Chondrocyte (in vitro differentiated cells): ENCODE measurements around the gene GPC6. TPM values are rescaled to one million over a fixed set of nuclear protein-coding genes. Genes with fewer than 3 reads are reported as not detected.

Source experiments
- DNase-seq: peaks from one replicate; pipeline ENCODE4 v3.0.0; 2021; ENCODE audit warnings: mixed read lengths, low spot score
- H3K27ac Mint-ChIP-seq: one replicate; pipeline ENCODE4 v1.8.0; 2021; ENCODE audit warnings: mild to moderate bottlenecking, moderate library complexity, mixed read lengths; ENCODE audit not compliant: unreplicated experiment
- H3K27me3 Mint-ChIP-seq: 2 replicates; pipeline ENCODE4 v1.8.0; 2021; ENCODE audit warnings: low read depth, mixed read lengths
- H3K36me3 Mint-ChIP-seq: 2 replicates; pipeline ENCODE4 v1.8.0; 2021; ENCODE audit warnings: low read depth, mixed read lengths
- H3K4me1 Mint-ChIP-seq: 2 replicates; pipeline ENCODE4 v1.8.0; 2021; ENCODE audit warnings: low read depth, mild to moderate bottlenecking, mixed read lengths
- H3K4me3 Mint-ChIP-seq: one replicate; pipeline ENCODE4 v1.8.0; 2021; ENCODE audit warnings: mild to moderate bottlenecking, moderate library complexity, mixed read lengths; ENCODE audit not compliant: unreplicated experiment
- H3K9me3 Mint-ChIP-seq: 2 replicates; pipeline ENCODE4 v1.8.0; 2021; ENCODE audit warnings: low read depth, mixed read lengths
- CTCF ChIP-seq: fragments of 200-600 bp; sonication (generic); IDR thresholded peaks from 2 replicates; pipeline ENCODE4 v1.5.0; 2021; ENCODE audit warnings: antibody characterized with exemption, mild to moderate bottlenecking, moderate library complexity
- long read RNA-seq: library from polyadenylated mRNA; stranded (forward); transcript quantifications from one replicate; pipeline ENCODE4 v2.0.0, GENCODE V29; 2021
- total RNA-seq: library from RNA; stranded (reverse); gene quantifications from 3 replicates; pipeline ENCODE4 v1.2.1, GENCODE V29; 2021

Gene GPC6
- 76.1 to 111 TPM (median 76.5 TPM) in 3 replicates for total RNA-seq
- long read RNA-seq, partial matches to known transcripts = 0 of 42 reads
- long read RNA-seq, other reads (novel, unspliced or antisense) = 42 of 42 reads

- Mint-ChIP-seq H3K4me1 (peaks cover 50% of the 10 kb centered on the region), H3K27me3 (no peaks in the 10 kb centered on the region), H3K9me3 (peaks cover 4% of the 10 kb centered on the region), H3K4me3 (peak within 1 kb of the TSS; percentile 89), H3K27ac (peak within 1 kb of the TSS; percentile 96), H3K36me3 (no peaks in the 10 kb centered on the region)
- no peak for TF ChIP-seq CTCF
- DNase-seq = no peak
Observed at GRCh38 chr13:93226623-93227279, at the start of gene GPC6. Gene GPC6 (plus strand): TSS chr13:93226807.

- Mint-ChIP-seq H3K9me3 (peaks cover 9% of the 10 kb centered on the region), H3K27me3 (no peaks in the 10 kb centered on the region), H3K4me3 (no peak overlapping the region), H3K4me1 (peaks cover 14% of the 10 kb centered on the region), H3K27ac (peak overlapping the region; percentile 64), H3K36me3 (no peaks in the 10 kb centered on the region)
- no peak for DNase-seq
- no peak for TF ChIP-seq CTCF
Observed at GRCh38 chr13:93180356-93180969, 46.1 kb upstream of the GPC6 start.

- Mint-ChIP-seq H3K27ac (no peak overlapping the region), H3K4me3 (no peak overlapping the region), H3K36me3 (no peaks in the 10 kb centered on the region), H3K27me3 (peaks cover 2% of the 10 kb centered on the region), H3K4me1 (peaks cover 14% of the 10 kb centered on the region), H3K9me3 (peaks cover 4% of the 10 kb centered on the region)
- no peak for TF ChIP-seq CTCF
- DNase-seq = no peak
Observed at GRCh38 chr13:93182406-93182805, 44.2 kb upstream of the GPC6 start.

- no peak for DNase-seq
- Mint-ChIP-seq H3K4me1 (peaks cover 14% of the 10 kb centered on the region), H3K9me3 (peaks cover 4% of the 10 kb centered on the region), H3K27me3 (peaks cover 2% of the 10 kb centered on the region), H3K36me3 (no peaks in the 10 kb centered on the region), H3K4me3 (no peak overlapping the region), H3K27ac (no peak overlapping the region)
- no peak for TF ChIP-seq CTCF
Observed at GRCh38 chr13:93183302-93183701, 43.3 kb upstream of the GPC6 start.

GRCh38 chr13:93190006-93190405, 36.6 kb upstream of the GPC6 start:
- no peak for TF ChIP-seq CTCF
- Mint-ChIP-seq H3K36me3 (no peaks in the 10 kb centered on the region), H3K27ac (no peak overlapping the region), H3K27me3 (peaks cover 5% of the 10 kb centered on the region), H3K4me1 (no peaks in the 10 kb centered on the region), H3K9me3 (peaks cover 18% of the 10 kb centered on the region), H3K4me3 (no peak overlapping the region)
- no peak for DNase-seq
